Measurements from ENCODE around the gene EIPR1. TPM values are rescaled to one million over a fixed set of nuclear protein-coding genes. Genes with fewer than 3 reads are reported as not detected.
A peak's percentile ranks its signal among the peaks of the same experiment; 100 is the strongest.

Gene EIPR1
- total RNA-seq, 1 experiment from 2014 or later: 22.8 TPM

DNA sequence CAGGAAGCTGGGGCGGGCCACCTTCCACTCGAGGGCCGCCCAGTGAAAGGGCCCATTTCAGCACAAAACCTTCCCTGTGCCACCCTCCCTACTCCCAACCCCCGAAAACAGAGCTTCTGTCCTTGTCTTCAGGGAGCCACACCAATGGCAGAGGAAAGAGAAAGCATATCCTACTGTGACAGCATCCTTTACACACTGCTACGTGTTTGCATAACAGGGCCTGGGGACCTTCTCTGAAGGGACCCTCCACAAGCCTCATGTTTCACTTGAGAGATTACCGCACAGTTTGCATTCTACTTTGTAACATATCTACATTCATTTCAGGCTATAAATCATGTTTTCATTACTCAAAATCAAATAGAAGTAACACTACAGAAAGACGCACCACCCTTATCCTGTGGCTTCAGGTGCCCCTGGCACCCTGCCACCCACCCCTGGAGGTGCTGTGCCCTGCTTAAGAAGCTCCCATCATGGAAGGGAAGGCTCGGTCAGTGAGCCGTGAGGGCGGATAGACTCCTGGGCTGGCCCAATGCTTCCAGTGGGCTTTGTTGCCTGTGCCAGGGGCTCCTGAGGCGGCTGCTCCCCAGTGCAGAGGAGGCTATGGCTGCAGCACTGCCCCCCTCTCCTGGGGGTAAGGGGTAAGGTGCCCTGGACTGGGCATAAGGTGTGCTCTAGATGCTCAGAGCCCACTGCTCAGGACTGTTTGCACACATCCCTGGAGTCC is 52.0 kb downstream of the EIPR1 start:
- Mint-ChIP-seq H3K27me3 (ENCODE audit: low read depth) (no peaks in the 10 kb centered on the region), H3K36me3 (peaks cover 8% of the 10 kb centered on the region), H3K4me3 (no peak overlapping the region), H3K9me3 (peaks cover 7% of the 10 kb centered on the region), H3K4me1 (peaks cover 23% of the 10 kb centered on the region), H3K27ac (peak overlapping the region; percentile 50; the same call in 1 of the 2 replicates)
- TF ChIP-seq SMAD3 (CRISPR knock-in tag; IDR thresholded peaks at IDR 0.05; ENCODE audit: borderline replicate concordance) (no peak), ERG (CRISPR knock-in tag; IDR thresholded peaks at IDR 0.05) (no peak), SOX15 (CRISPR knock-in tag; IDR thresholded peaks at IDR 0.05) (no peak), ESRRA (CRISPR knock-in tag; IDR thresholded peaks at IDR 0.05; ENCODE audit: borderline replicate concordance) (no peak), ZNF121 (CRISPR knock-in tag; IDR thresholded peaks at IDR 0.05) (no peak), ZNF232 (CRISPR knock-in tag; IDR thresholded peaks at IDR 0.05) (no peak), EMX1 (CRISPR knock-in tag; IDR thresholded peaks at IDR 0.05) (no peak), ZNF671 (CRISPR knock-in tag; IDR thresholded peaks at IDR 0.05) (no peak), PREB (CRISPR knock-in tag; IDR thresholded peaks at IDR 0.05; ENCODE audit: borderline replicate concordance) (no peak), NFYB (CRISPR knock-in tag; conservative IDR thresholded peaks at IDR 0.05; ENCODE audit: low read depth) (no peak), CBFB (CRISPR knock-in tag; IDR thresholded peaks at IDR 0.05; ENCODE audit: low read depth) (no peak), ATF2 (CRISPR knock-in tag; IDR thresholded peaks at IDR 0.05; ENCODE audit: borderline replicate concordance, low read depth) (no peak), RELA (CRISPR knock-in tag; IDR thresholded peaks at IDR 0.05; ENCODE audit: borderline replicate concordance) (no peak), RORB (CRISPR knock-in tag; IDR thresholded peaks at IDR 0.05) (no peak), JAZF1 (CRISPR knock-in tag; IDR thresholded peaks at IDR 0.05) (no peak)
- TF ChIP-seq, protein P1, sequence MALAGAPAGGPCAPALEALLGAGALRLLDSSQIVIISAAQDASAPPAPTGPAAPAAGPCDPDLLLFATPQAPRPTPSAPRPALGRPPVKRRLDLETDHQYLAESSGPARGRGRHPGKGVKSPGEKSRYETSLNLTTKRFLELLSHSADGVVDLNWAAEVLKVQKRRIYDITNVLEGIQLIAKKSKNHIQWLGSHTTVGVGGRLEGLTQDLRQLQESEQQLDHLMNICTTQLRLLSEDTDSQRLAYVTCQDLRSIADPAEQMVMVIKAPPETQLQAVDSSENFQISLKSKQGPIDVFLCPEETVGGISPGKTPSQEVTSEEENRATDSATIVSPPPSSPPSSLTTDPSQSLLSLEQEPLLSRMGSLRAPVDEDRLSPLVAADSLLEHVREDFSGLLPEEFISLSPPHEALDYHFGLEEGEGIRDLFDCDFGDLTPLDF (CRISPR knock-in tag; IDR thresholded peaks at IDR 0.05): no peak
- TF ChIP-seq, protein P2, sequence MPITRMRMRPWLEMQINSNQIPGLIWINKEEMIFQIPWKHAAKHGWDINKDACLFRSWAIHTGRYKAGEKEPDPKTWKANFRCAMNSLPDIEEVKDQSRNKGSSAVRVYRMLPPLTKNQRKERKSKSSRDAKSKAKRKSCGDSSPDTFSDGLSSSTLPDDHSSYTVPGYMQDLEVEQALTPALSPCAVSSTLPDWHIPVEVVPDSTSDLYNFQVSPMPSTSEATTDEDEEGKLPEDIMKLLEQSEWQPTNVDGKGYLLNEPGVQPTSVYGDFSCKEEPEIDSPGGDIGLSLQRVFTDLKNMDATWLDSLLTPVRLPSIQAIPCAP (CRISPR knock-in tag; IDR thresholded peaks at IDR 0.05): no peak
- TF ChIP-seq, protein P3, sequence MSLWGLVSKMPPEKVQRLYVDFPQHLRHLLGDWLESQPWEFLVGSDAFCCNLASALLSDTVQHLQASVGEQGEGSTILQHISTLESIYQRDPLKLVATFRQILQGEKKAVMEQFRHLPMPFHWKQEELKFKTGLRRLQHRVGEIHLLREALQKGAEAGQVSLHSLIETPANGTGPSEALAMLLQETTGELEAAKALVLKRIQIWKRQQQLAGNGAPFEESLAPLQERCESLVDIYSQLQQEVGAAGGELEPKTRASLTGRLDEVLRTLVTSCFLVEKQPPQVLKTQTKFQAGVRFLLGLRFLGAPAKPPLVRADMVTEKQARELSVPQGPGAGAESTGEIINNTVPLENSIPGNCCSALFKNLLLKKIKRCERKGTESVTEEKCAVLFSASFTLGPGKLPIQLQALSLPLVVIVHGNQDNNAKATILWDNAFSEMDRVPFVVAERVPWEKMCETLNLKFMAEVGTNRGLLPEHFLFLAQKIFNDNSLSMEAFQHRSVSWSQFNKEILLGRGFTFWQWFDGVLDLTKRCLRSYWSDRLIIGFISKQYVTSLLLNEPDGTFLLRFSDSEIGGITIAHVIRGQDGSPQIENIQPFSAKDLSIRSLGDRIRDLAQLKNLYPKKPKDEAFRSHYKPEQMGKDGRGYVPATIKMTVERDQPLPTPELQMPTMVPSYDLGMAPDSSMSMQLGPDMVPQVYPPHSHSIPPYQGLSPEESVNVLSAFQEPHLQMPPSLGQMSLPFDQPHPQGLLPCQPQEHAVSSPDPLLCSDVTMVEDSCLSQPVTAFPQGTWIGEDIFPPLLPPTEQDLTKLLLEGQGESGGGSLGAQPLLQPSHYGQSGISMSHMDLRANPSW (CRISPR knock-in tag; conservative IDR thresholded peaks at IDR 0.05; ENCODE audit: low read depth): no peak
- TF ChIP-seq, protein P4, sequence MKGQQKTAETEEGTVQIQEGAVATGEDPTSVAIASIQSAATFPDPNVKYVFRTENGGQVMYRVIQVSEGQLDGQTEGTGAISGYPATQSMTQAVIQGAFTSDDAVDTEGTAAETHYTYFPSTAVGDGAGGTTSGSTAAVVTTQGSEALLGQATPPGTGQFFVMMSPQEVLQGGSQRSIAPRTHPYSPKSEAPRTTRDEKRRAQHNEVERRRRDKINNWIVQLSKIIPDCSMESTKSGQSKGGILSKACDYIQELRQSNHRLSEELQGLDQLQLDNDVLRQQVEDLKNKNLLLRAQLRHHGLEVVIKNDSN (CRISPR knock-in tag; IDR thresholded peaks at IDR 0.05): no peak
- POLR2A ChIA-PET: no interaction called here
- no peak for ATAC-seq
- CTCF ChIA-PET: no interaction called here
- no peak for DNase-seq (ENCODE audit: low spot score)
